Panc1 (cell line): ENCODE data around the gene CAMSAP2. TPM values are rescaled to one million over a fixed set of nuclear protein-coding genes. Genes with fewer than 3 reads are reported as not detected.

ENCODE experiments used
- ATAC-seq: fragments of 200-7000 bp; cut with Tn5 transposase; 2 replicates; pipeline ENCODE4 v1.9.1; 2020; ENCODE audit warnings: mild to moderate bottlenecking, moderate library complexity
- BruUV-seq: library from RNA; stranded (reverse); fragments of 400-500 nt; replicated peaks from 2 replicates; lab custom pipeline; 2021; lab: Mats Ljungman, UMichigan
- CTCF ChIA-PET: fragments of 300-600 bp; sonication (Branson Sonifier 250); formaldehyde crosslinking; loops from one replicate; lab custom pipeline; 2022; ENCODE audit warnings: antibody characterized with exemption; lab: Charles Lee
- POLR2A ChIA-PET: fragments of 300-600 bp; sonication (Branson Sonifier 250); formaldehyde crosslinking; loops from one replicate; lab custom pipeline; 2022; ENCODE audit warnings: antibody characterized with exemption; lab: Charles Lee
- DNase-seq: peaks from one replicate; pipeline ENCODE4 v3.0.0-alpha.2; 2010; ENCODE audit warnings: low read depth, low spot score
- H3K27ac ChIP-seq: 2 replicates; pipeline ENCODE4 v1.5.1; 2011; ENCODE audit warnings: mild to moderate bottlenecking, low read length, inconsistent platforms
- H3K27me3 ChIP-seq: fragments of 200-500 bp; sonication (Bioruptor generic); 2 replicates; pipeline ENCODE4 v1.6.0; 2014; ENCODE audit warnings: low read length, inconsistent platforms; ENCODE audit not compliant: control insufficient read depth, insufficient read depth
- H3K36me3 ChIP-seq: fragments of 200-500 bp; sonication (Bioruptor generic); 2 replicates; pipeline ENCODE4 v1.5.1; 2014; ENCODE audit warnings: inconsistent platforms, mild to moderate bottlenecking, low read length, moderate library complexity; ENCODE audit not compliant: control insufficient read depth, insufficient read depth
- H3K4me1 ChIP-seq: 2 replicates; pipeline ENCODE4 v1.5.1; 2011; ENCODE audit warnings: inconsistent platforms, mild to moderate bottlenecking, low read length, moderate library complexity; ENCODE audit not compliant: control insufficient read depth, insufficient read depth
- H3K4me3 ChIP-seq, 2 experiments: 2 replicates each; pipeline ENCODE4 v1.5.1; 2011 to 2012; ENCODE audit warnings: low read depth in 2 of 2, low read length in 2 of 2, mild to moderate bottlenecking in 2 of 2, inconsistent platforms in 1 of 2, moderate library complexity in 1 of 2
- H3K9me3 ChIP-seq: fragments of 200-500 bp; sonication (Bioruptor generic); 2 replicates; pipeline ENCODE4 v1.5.1; 2014; ENCODE audit warnings: low read depth, mild to moderate bottlenecking, inconsistent platforms, low read length, moderate library complexity; ENCODE audit not compliant: control insufficient read depth, insufficient read depth
- POLR2AphosphoS5 ChIP-seq: IDR thresholded peaks from 2 replicates; pipeline ENCODE4 v1.6.1; 2012; ENCODE audit warnings: mild to moderate bottlenecking, low read depth, low read length, moderate library complexity
- SIN3A ChIP-seq: IDR thresholded peaks from 2 replicates; pipeline ENCODE4 v1.6.1; 2012; ENCODE audit warnings: low read depth, mild to moderate bottlenecking, low read length, moderate library complexity, borderline replicate concordance; ENCODE audit not compliant: insufficient read depth
- TCF7L2 ChIP-seq: IDR thresholded peaks from 2 replicates; pipeline ENCODE4 v1.6.1; 2011; ENCODE audit warnings: mild to moderate bottlenecking, low read depth, low read length, inconsistent platforms
- in situ Hi-C: cut with HindIII; loops from 2 replicates; pipeline ENCODE4 v1.10.0; 2016; ENCODE audit warnings: low sequenced_read_pairs, low pct_unique_long_range_greater_than_20kb
- intact Hi-C: fragments of 100-400 bp; cut with micrococcal nuclease; formaldehyde crosslinking; loops from one replicate; pipeline ENCODE4 v1.10.0; 2022; ENCODE audit not compliant: unreplicated experiment
- total RNA-seq: library from RNA; stranded (reverse); gene quantifications from one replicate; pipeline ENCODE4 v1.2.1, GENCODE V29; 2021; ENCODE audit not compliant: unreplicated experiment
- TF ChIP-seq, protein P1 (sequence below): fragments of 450-650 bp; IDR thresholded peaks from 2 replicates; pipeline ENCODE4 v1.5.1; 2017; ENCODE audit warnings: mild to moderate bottlenecking
- TF ChIP-seq, protein P2 (sequence below), 2 experiments: IDR thresholded peaks; 2 replicates each; pipeline ENCODE4 v1.6.1; 2011 to 2012; ENCODE audit warnings: low read depth in 2 of 2, control low read depth in 1 of 2, low read length in 1 of 2, mild to moderate bottlenecking in 1 of 2, moderate library complexity in 1 of 2; ENCODE audit not compliant: insufficient read depth in 1 of 2

The CAMSAP2 gene
- total RNA-seq, 1 experiment from 2014 or later: 40.1 TPM

DNA sequence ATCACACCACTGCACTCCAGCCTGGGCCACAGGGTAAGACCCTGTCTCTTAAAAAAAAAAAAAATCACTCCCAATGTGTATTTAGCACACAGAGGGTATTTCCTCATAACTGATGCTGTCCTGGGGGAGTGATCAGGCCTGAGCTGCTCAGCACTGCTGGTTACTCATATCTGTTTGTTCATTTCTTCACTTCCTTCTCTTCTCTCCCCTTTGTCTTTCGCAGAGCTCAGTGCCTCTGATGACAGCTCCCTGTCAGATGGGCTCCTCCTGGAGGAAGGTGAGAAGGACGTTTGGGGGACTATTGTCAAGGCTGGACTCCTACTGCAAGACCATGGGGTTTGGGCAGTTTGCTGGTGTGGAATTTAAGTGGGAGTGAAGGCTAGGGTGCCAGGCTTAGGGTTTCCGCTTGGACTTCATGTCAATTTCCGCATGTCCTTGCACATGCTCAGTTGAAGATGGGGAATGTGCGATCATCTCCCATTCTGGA, 169.0 kb downstream of the CAMSAP2 start:
- no peak overlapping the region for H3K27ac ChIP-seq
- H3K4me1 ChIP-seq: 0 out of 2 replicates have a peak, but pooled peaks cover 4% of the 10 kb centered on the region
- BruUV-seq: no TSS peak
- H3K36me3 ChIP-seq: no peaks in the 10 kb centered on the region
- H3K4me3 ChIP-seq: no peak overlapping the region
- ChIA-PET CTCF (no interaction called here), POLR2A (no interaction called here)
- in situ Hi-C loops (no loop called here), intact Hi-C loops (no loop called here)
- no peaks in the 10 kb centered on the region for H3K27me3 ChIP-seq
- H3K9me3 ChIP-seq: no peaks in the 10 kb centered on the region
- no peak for ATAC-seq
- DNase-seq: no peak
- TF ChIP-seq TCF7L2: no peak
- TF ChIP-seq, protein P1, sequence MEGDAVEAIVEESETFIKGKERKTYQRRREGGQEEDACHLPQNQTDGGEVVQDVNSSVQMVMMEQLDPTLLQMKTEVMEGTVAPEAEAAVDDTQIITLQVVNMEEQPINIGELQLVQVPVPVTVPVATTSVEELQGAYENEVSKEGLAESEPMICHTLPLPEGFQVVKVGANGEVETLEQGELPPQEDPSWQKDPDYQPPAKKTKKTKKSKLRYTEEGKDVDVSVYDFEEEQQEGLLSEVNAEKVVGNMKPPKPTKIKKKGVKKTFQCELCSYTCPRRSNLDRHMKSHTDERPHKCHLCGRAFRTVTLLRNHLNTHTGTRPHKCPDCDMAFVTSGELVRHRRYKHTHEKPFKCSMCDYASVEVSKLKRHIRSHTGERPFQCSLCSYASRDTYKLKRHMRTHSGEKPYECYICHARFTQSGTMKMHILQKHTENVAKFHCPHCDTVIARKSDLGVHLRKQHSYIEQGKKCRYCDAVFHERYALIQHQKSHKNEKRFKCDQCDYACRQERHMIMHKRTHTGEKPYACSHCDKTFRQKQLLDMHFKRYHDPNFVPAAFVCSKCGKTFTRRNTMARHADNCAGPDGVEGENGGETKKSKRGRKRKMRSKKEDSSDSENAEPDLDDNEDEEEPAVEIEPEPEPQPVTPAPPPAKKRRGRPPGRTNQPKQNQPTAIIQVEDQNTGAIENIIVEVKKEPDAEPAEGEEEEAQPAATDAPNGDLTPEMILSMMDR: no peak
- TF ChIP-seq POLR2AphosphoS5: no peak
- TF ChIP-seq SIN3A: no peak
- TF ChIP-seq, protein P2, sequence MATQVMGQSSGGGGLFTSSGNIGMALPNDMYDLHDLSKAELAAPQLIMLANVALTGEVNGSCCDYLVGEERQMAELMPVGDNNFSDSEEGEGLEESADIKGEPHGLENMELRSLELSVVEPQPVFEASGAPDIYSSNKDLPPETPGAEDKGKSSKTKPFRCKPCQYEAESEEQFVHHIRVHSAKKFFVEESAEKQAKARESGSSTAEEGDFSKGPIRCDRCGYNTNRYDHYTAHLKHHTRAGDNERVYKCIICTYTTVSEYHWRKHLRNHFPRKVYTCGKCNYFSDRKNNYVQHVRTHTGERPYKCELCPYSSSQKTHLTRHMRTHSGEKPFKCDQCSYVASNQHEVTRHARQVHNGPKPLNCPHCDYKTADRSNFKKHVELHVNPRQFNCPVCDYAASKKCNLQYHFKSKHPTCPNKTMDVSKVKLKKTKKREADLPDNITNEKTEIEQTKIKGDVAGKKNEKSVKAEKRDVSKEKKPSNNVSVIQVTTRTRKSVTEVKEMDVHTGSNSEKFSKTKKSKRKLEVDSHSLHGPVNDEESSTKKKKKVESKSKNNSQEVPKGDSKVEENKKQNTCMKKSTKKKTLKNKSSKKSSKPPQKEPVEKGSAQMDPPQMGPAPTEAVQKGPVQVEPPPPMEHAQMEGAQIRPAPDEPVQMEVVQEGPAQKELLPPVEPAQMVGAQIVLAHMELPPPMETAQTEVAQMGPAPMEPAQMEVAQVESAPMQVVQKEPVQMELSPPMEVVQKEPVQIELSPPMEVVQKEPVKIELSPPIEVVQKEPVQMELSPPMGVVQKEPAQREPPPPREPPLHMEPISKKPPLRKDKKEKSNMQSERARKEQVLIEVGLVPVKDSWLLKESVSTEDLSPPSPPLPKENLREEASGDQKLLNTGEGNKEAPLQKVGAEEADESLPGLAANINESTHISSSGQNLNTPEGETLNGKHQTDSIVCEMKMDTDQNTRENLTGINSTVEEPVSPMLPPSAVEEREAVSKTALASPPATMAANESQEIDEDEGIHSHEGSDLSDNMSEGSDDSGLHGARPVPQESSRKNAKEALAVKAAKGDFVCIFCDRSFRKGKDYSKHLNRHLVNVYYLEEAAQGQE (IDR thresholded peaks at IDR 0.05; ENCODE audit: insufficient read depth in 1 of 2, low read depth in 2 of 2, low read length in 1 of 2): no peak

DNA sequence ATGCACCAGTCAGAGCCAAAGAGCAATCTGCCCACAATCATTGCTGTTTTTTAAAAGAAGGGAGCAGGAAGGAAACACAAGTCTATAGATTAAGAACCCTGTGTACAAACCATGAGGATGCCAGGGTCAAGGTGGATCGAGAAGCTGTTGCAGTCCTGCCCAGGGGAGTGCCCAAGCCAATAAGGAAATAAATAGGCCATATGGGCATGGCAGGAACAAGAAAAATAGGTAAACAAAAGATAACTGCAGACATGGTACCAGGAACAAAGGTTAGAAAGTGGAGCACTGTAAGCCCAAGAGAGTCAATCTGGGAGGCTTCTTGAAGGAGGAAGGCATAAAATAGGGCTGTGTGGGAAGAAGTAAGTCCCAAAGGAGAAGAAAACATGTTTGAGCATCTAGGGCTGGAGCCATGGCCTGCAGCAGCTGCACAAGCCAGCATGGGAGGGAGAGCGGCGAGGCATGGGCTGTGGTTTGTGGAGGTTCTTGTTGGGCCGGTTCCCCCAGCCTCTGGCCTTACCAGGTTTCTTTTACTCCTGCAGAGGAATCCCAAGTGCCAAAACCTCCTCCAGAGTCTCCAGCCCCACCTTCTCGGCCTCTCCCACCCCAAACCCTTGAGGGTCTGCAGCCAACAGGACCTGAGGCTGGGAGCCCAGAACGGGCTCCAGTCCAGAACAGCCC, 169.6 kb downstream of the CAMSAP2 start:
- POLR2A ChIA-PET: no interaction called here
- intact Hi-C loops: no loop called here

More for the DNA sequence above, 169.6 kb downstream of the CAMSAP2 start:
- Histone ChIP-seq H3K36me3 (no peaks in the 10 kb centered on the region), H3K4me3 (no peak overlapping the region), H3K27me3 (no peaks in the 10 kb centered on the region), H3K4me1 (0 out of 2 replicates have a peak, but pooled peaks cover 4% of the 10 kb centered on the region), H3K9me3 (no peaks in the 10 kb centered on the region), H3K27ac (no peak overlapping the region)
- no peak for ATAC-seq
- no peak for TF ChIP-seq SIN3A
- no peak for TF ChIP-seq POLR2AphosphoS5
- TF ChIP-seq, protein P1: no peak
- no peak for TF ChIP-seq TCF7L2
- TF ChIP-seq, protein P2 (IDR thresholded peaks at IDR 0.05; ENCODE audit: insufficient read depth in 1 of 2, low read depth in 2 of 2, low read length in 1 of 2): no peak
- in situ Hi-C loops: no loop called here
- BruUV-seq: no TSS peak
- CTCF ChIA-PET: no interaction called here
- no peak for DNase-seq
